A673 (cell line): ENCODE measurements around the gene RAD50. TPM values are rescaled to one million over a fixed set of nuclear protein-coding genes. Genes with fewer than 3 reads are reported as not detected.

Experiments
- BruUV-seq: library from RNA; stranded (reverse); fragments of 400-500 nt; replicated peaks from 2 replicates; lab custom pipeline; 2021; lab: Mats Ljungman, UMichigan
- CTCF ChIA-PET: fragments of 300-600 bp; sonication (Branson Sonifier 250); formaldehyde crosslinking; loops from one replicate; lab custom pipeline; 2022; ENCODE audit warnings: antibody characterized with exemption; lab: Charles Lee
- POLR2A ChIA-PET: fragments of 300-600 bp; sonication (Branson Sonifier 250); formaldehyde crosslinking; loops from one replicate; lab custom pipeline; 2022; ENCODE audit warnings: antibody characterized with exemption; ENCODE audit not compliant: low non-redundant PET; lab: Charles Lee
- DNase-seq: peaks from one replicate; pipeline ENCODE4 v3.0.0-alpha.2; 2015; ENCODE audit warnings: low spot score
- H3K27ac ChIP-seq: fragments of 200-600 bp; sonication (generic); 2 replicates; pipeline ENCODE4 v1.5.1; 2016; ENCODE audit warnings: mixed run types, low read depth, mild to moderate bottlenecking, mixed read lengths, antibody characterized with exemption, low read length; ENCODE audit not compliant: poor library complexity, severe bottlenecking
- H3K27me3 ChIP-seq: fragments of 200-600 bp; sonication (generic); replicated peaks from 2 replicates; pipeline ENCODE4 v1.6.1; 2017; ENCODE audit warnings: mixed run types, low read depth, mild to moderate bottlenecking, mixed read lengths, antibody characterized with exemption, low read length; ENCODE audit not compliant: insufficient read depth, poor library complexity
- H3K36me3 ChIP-seq: fragments of 200-600 bp; sonication (generic); 2 replicates; pipeline ENCODE4 v1.6.1; 2016; ENCODE audit warnings: mixed run types, mild to moderate bottlenecking, mixed read lengths, antibody characterized with exemption, low read length; ENCODE audit not compliant: insufficient read depth, poor library complexity, severe bottlenecking
- H3K4me1 ChIP-seq: fragments of 200-600 bp; sonication (generic); 2 replicates; pipeline ENCODE4 v1.6.1; 2017; ENCODE audit warnings: mixed run types, mild to moderate bottlenecking, mixed read lengths, antibody characterized with exemption, low read length; ENCODE audit not compliant: insufficient read depth, poor library complexity, severe bottlenecking
- H3K4me3 ChIP-seq: fragments of 200-600 bp; sonication (generic); 2 replicates; pipeline ENCODE4 v1.5.1; 2016; ENCODE audit warnings: low read depth, mixed run types, mild to moderate bottlenecking, mixed read lengths, low read length; ENCODE audit not compliant: poor library complexity, severe bottlenecking
- H3K9me3 ChIP-seq: fragments of 200-600 bp; sonication (generic); 2 replicates; pipeline ENCODE4 v1.6.1; 2016; ENCODE audit warnings: mixed run types, low read depth, mild to moderate bottlenecking, mixed read lengths, antibody characterized with exemption, low read length; ENCODE audit not compliant: poor library complexity, severe bottlenecking
- CTCF ChIP-seq: fragments of 300-800, 200-600 bp; sonication (generic); conservative IDR thresholded peaks from 2 replicates; pipeline ENCODE4 v1.5.1; 2017; ENCODE audit warnings: low read depth, mild to moderate bottlenecking, antibody characterized with exemption, low read length, moderate library complexity, mixed read lengths
- EZH2 ChIP-seq: fragments of 200-600 bp; sonication (generic); IDR thresholded peaks from 2 replicates; pipeline ENCODE4 v1.6.1; 2017; ENCODE audit warnings: borderline replicate concordance, low read depth, mild to moderate bottlenecking, mixed read lengths, antibody characterized with exemption, low read length; ENCODE audit not compliant: poor library complexity, severe bottlenecking
- intact Hi-C: fragments of 100-400 bp; cut with micrococcal nuclease; formaldehyde crosslinking; loops from one replicate; pipeline ENCODE4 v1.10.0; 2022; ENCODE audit not compliant: unreplicated experiment
- total RNA-seq: library from RNA; stranded (reverse); gene quantifications from 2 replicates; pipeline ENCODE4 v1.2.3, GENCODE V29; 2021

Gene RAD50
- total RNA-seq, 1 experiment from 2014 or later: 43.6 TPM

- no TSS peak for BruUV-seq
- H3K4me1 ChIP-seq: peaks cover 4% of the 10 kb centered on the region
- H3K27me3 ChIP-seq: no peaks in the 10 kb centered on the region
- DNase-seq: no peak
- H3K4me3 ChIP-seq: peak overlapping the region; percentile 40
- intact Hi-C loops: no loop called here
- ChIA-PET POLR2A (no interaction called here), CTCF (no interaction called here)
- TF ChIP-seq CTCF: no peak
- no peak for TF ChIP-seq EZH2
- H3K9me3 ChIP-seq: no peaks in the 10 kb centered on the region
- no peak overlapping the region for H3K27ac ChIP-seq
- H3K36me3 ChIP-seq: no peaks in the 10 kb centered on the region
Observed at GRCh38 chr5:132656774-132657355, 100.1 kb downstream of the RAD50 start.

- DNase-seq: no peak
- peaks cover 5% of the 10 kb centered on the region for H3K4me1 ChIP-seq
- CTCF ChIA-PET: no interaction called here
- TF ChIP-seq EZH2 (no peak), CTCF (no peak)
- intact Hi-C loops: no loop called here
- H3K4me3 ChIP-seq: no peak within 1 kb of the TSS
- POLR2A ChIA-PET: no interaction called here
- no TSS peak for BruUV-seq
- no peak within 1 kb of the TSS for H3K27ac ChIP-seq
- H3K36me3 ChIP-seq: no peaks in the 10 kb centered on the region
- H3K9me3 ChIP-seq: no peaks in the 10 kb centered on the region
- H3K27me3 ChIP-seq: no peaks in the 10 kb centered on the region
Observed at GRCh38 chr5:132657676-132658380, 101.1 kb downstream of the RAD50 start, which contains the start of gene IL13. IL13 (plus strand) TSS chr5:132658173; CDS start chr5:132658187, 14 bp downstream.

- peaks cover 10% of the 10 kb centered on the region for H3K4me1 ChIP-seq
- H3K9me3 ChIP-seq: no peaks in the 10 kb centered on the region
- no peak overlapping the region for H3K4me3 ChIP-seq
- no peaks in the 10 kb centered on the region for H3K36me3 ChIP-seq
- no peaks in the 10 kb centered on the region for H3K27me3 ChIP-seq
- ChIA-PET CTCF (no interaction called here), POLR2A (no interaction called here)
- intact Hi-C loops: no loop called here
- no peak for DNase-seq
- TF ChIP-seq EZH2 (no peak), CTCF (no peak)
- no peak overlapping the region for H3K27ac ChIP-seq
- BruUV-seq: no TSS peak
Observed at GRCh38 chr5:132658381-132659302, 101.9 kb downstream of the RAD50 start.
